KG1 (cell line): ENCODE results near the gene OR2G3.

Source experiments
- DNase-seq: peaks from one replicate; lab custom pipeline; 2025; lab: John Stamatoyannopoulos, UW

Gene OR2G3

DNA sequence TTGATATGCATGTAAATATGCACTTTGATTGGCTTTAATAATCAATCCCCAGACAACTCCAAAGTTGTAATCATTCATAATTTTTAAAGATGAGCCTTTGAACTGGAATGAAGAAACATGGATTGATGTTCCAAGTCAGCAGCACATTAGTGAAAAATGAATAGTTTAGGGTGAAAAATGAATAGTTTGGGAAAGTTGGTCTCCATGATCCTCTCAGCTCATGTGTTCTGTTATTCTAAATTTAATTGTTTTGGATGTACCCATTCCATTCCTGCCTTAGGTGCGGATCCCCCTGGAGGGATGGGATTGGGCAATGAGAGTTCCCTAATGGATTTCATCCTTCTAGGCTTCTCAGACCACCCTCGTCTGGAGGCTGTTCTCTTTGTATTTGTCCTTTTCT lies at the start of gene OR2G3:
TSS of gene OR2G3 (plus strand) at position 301 of the 400 bp plus-strand sequence. CDS start at position 301, 0 bp downstream.
- no peak for DNase-seq

GRCh38 chr1:247557926-247558674 lies 47.3 kb upstream of the OR2G3 start:
- DNase-seq = no peak

GRCh38 chr1:247561711-247562110 lies 43.7 kb upstream of the OR2G3 start:
- no peak for DNase-seq

GRCh38 chr1:247562198-247562597 lies 43.2 kb upstream of the OR2G3 start:
- DNase-seq = no peak

DNA sequence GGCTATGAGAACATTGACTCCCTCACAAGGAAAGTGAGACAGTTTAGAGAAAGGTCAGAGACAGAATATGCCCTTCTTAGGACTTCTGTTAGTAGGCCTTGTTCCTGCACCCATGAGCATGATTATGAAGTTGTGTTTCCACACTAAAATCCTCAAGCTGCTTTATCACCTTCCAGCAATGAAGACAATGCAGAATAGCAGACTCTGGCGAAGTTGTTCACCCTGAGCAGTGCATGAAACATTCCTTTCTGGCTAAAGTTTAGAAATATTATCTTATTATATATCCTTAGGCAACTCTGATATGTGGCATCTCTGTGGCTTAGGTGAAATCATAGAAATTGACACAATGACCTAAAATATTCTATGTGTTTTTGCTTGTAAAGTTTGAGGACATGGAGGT lies 31.1 kb upstream of the OR2G3 start:
- DNase-seq = no peak

DNA sequence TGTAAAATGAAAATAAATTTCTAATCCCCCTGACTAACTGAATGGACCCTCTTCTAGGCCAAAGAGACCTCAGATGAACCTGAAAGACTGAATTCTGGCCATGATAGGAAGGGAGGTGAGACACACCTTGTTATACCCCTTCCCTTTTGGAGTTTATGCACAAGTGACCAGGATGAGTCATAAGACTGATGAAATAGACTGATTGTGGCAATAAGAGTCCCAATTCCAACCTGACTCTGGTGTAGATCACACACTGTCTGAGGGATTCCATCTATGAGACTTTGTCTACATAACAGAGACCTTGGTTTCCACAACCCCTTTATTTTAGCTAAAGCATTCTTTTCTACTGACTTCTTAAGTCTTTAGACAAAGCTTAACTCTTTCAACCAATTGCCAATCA lies 30.7 kb upstream of the OR2G3 start:
- no peak for DNase-seq

DNA sequence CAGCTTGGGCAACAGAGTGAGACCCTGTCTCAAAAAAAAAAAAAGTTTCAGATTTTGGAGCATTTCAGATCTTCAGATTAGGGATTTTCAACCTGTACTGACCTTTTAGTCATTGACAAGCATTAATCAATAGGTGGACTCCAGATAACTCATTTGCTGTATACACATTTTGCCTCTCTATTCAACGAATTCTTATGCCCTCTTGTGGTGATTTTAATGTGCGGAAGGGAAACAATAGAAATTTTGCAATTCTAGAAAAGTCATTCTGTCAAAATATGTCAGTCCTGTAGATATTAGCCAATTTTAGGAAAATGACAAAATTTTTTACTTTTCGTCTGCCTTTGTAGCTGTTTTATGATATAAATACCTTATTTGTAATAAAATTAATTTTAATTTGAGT lies 28.9 kb upstream of the OR2G3 start:
- no peak for DNase-seq

DNA sequence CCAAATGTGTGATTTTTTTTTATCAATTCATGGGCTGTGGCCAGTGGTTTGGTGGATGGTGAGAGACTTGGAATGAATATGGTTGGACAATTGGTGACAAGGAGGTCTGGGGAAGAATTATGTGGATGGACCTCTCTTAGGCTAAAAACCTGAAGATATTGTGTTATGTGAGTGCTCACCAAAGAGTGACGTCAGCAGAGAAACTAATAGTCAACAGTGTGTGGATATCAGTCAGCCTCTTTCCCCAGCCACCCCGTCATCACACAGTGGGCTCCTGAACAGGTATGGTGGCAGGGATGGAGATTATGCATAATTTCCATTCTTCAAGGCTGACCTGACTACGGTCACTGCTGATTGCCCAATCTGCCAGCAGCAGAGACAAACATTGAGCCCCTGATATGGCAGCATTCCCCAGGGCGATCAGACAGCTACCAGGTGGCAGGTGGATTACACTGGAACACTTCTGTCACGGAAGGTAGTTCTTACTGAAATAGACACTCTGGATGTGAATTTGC lies 26.4 kb upstream of the OR2G3 start:
- no peak for DNase-seq

DNA sequence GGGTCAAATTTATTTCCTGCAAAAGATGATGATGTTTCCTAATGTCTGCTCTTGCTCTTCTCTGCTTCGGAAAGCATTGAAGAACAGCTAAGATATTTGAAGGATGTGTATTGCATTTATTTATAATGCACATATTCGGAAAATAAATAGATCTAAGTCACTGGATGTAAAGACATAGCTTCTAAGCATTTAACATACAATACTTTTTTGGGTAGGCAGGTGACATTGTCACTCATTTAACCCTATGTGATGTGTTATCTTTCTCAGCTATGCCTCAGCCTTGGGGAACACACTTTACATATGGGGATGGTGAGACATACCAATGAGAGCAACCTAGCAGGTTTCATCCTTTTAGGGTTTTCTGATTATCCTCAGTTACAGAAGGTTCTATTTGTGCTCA lies 17.3 kb upstream of the OR2G3 start, which contains the start of gene OR2G2:
TSS of gene OR2G2 (plus strand) at position 301 of the 400 bp plus-strand sequence. CDS start at position 301, 0 bp downstream.
- DNase-seq = no peak

- DNase-seq = no peak
Observed at GRCh38 chr1:247613405-247613804, 8.0 kb downstream of the OR2G3 start.

DNA sequence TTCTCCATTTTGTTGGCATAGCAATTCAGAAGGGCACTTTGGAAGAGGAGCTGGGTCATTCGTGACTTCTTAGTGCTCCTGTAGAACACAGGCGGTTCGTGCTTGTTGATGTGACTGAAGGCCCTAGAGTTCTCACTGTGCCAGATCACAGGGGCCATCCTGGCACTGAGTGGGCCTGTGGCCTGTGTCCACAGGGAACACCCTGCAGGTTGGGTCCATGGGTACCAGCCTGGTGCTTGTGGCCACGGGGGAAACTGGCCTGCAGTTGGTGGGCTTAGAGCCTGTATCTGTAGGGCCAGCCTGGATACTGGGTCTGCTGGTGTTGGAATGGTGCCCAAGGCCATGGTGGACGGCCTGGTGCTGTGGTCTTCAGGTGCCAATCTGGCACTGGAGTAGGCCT lies 9.2 kb downstream of the OR2G3 start:
- DNase-seq = no peak

DNA sequence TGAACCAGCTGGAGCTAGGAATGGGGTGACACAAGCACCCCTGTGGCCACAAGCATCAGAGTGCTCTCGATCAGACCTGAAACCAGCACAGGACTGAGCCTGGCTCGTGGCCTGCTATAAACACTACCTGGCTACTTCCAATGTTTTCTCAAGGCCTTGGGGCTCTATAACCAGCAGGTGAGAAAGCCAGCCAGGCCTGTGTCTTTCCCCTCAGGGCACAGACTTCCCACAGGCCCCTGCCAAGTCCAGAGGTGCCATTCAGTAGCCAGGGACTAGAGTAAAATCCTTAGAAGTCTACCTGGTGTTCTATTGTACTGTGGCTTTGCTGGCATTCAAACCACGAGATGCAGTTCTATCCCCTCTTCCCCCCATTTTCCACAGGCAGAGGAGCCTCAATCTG lies 22.6 kb downstream of the OR2G3 start:
- no peak for DNase-seq

- DNase-seq = no peak
Observed at GRCh38 chr1:247638011-247638410, 32.6 kb downstream of the OR2G3 start.

DNA sequence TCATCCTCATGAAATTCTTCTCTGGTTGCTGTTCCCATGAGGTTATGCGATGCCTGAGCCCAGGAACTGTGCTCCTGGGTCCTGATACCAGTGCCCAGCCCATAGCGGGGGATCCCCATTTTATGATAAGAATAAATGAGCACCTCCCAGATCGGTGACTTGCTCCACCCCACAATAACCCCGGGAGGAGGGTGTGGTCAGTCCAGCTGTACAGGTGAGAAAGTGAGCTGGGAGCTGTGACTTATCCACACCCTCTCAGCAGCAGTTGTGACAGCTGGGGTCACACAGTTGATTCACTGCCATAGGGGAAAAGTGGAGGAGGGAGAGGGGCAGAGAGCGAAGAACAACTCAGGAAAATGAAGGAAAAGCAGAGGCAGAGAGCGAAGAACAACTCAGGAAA lies 33.4 kb downstream of the OR2G3 start:
- DNase-seq = no peak

- DNase-seq = no peak
Observed at GRCh38 chr1:247639381-247639981, 34.1 kb downstream of the OR2G3 start.

DNA sequence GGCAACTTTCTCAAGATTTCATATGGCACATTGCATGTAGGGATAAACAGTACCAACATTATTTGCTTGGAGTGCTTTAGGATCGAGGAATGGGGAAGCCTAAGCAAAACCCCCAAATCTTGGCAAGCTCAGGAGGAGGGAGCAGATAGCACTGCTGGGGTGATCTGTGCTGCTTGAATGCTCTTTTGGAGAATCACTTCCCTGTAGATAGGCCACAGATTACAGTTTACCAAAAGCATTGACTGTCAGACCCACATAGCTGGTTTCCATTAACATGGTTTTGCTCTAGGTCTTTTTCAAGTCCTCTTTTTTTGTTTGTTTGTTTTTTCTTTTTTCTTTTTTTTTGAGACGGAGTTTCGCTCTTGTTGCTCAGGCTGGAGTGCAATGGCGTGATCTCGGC lies 37.4 kb downstream of the OR2G3 start:
- no peak for DNase-seq

DNA sequence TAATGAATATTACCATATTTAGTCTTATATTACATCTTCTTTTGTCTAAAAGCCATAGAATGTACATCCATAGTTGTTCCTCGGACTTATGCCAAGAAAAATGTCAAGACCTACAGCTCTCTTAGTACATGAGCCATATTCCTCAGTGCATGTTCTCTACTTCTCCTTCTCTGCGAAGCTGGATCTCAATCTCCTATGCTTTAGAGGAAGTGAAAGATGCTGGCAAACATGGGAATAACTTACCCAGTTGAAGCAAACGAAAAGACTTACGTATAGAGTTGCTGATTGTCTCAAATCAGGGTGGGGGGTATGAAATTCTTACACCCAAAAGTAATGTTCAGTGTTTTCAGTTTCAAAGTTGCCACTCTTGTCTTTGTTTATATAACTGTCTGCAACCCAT lies 41.5 kb downstream of the OR2G3 start:
- DNase-seq = no peak

DNA sequence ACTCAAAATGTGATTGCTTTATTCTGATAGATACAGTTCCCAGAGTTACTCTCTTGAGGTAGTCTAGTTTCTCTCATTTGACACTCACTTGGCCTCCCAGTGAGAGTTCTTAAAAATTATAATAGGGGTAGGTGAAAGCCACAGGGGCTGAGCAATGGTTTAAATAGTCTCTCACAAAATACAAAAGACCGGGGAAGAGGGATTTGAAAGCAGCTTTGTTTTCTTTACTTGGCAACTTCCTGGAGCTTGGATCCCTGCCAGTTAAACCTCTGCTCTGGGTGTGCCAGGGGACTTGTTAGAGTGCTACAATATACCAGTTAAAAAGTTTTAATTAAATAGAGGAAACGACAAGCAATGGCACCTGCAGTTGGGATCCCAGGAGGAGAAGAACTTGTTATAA lies 42.5 kb downstream of the OR2G3 start:
- DNase-seq = no peak

GRCh38 chr1:247653040-247653439 lies 47.7 kb downstream of the OR2G3 start:
- DNase-seq = no peak
